OCI-LY3 (cell line): ENCODE data around the gene INSRR.

Experiments used
- H2AFZ ChIP-seq: fragments of 200-600, 300-600 bp; shearing (Covaris generic); 2 replicates; pipeline ENCODE4 v1.6.0; 2014; ENCODE audit warnings: antibody characterized with exemption, low read depth, low read length
- H3K27ac ChIP-seq: fragments of 200-600, 300-600 bp; sonication (generic); 2 replicates; pipeline ENCODE4 v1.5.1; 2014; ENCODE audit warnings: mild to moderate bottlenecking, low read length, moderate library complexity, mixed read lengths
- H3K27me3 ChIP-seq: fragments of 200-600, 300-600 bp; sonication (generic); 2 replicates; pipeline ENCODE4 v1.6.1; 2014; ENCODE audit warnings: low read depth, low read length, mixed read lengths
- H3K36me3 ChIP-seq: fragments of 200-600, 300-600 bp; sonication (generic); replicated peaks from 2 replicates; pipeline ENCODE3; 2014; ENCODE audit warnings: low read depth, low read length, mixed read lengths
- H3K4me1 ChIP-seq: fragments of 300-600, 200-600 bp; sonication (generic); 2 replicates; pipeline ENCODE4 v1.6.1; 2014; ENCODE audit warnings: low read length, mixed read lengths
- H3K4me2 ChIP-seq: fragments of 200-600, 300-600 bp; sonication (generic); 2 replicates; pipeline ENCODE4 v1.6.1; 2014; ENCODE audit warnings: low read length, mixed read lengths
- H3K4me3 ChIP-seq: fragments of 300-600, 200-600 bp; sonication (generic); 2 replicates; pipeline ENCODE4 v1.5.1; 2014; ENCODE audit warnings: antibody characterized with exemption, mild to moderate bottlenecking, low read length, moderate library complexity
- H3K79me2 ChIP-seq: fragments of 300-600, 200-600 bp; shearing (Covaris generic); 2 replicates; pipeline ENCODE4 v1.6.1; 2014; ENCODE audit warnings: mild to moderate bottlenecking, low read length, mixed read lengths
- H3K9ac ChIP-seq: fragments of 300-600, 200-600 bp; shearing (Covaris generic); 2 replicates; pipeline ENCODE4 v1.6.0; 2014; ENCODE audit warnings: mild to moderate bottlenecking, low read length, moderate library complexity
- H3K9me3 ChIP-seq: fragments of 200-600, 300-600 bp; shearing (Covaris generic); 2 replicates; pipeline ENCODE4 v1.6.1; 2014; ENCODE audit warnings: low read length, mixed read lengths; ENCODE audit not compliant: insufficient read depth
- H4K20me1 ChIP-seq: fragments of 200-600, 300-600 bp; sonication (generic); 2 replicates; pipeline ENCODE4 v1.6.1; 2016; ENCODE audit warnings: low read length, mixed read lengths; ENCODE audit not compliant: insufficient read depth
- EZH2phosphoT487 ChIP-seq: fragments of 200-600 bp; shearing (Covaris generic); IDR thresholded peaks from 2 replicates; pipeline ENCODE4 v1.6.1; 2018; ENCODE audit warnings: antibody characterized with exemption, mixed run types, low read depth
- TF ChIP-seq, protein P1 (sequence below): fragments of 200-600, 300-600 bp; sonication (generic); IDR thresholded peaks from 2 replicates; pipeline ENCODE4 v1.5.1; 2014; ENCODE audit warnings: antibody characterized with exemption, low read length, low read depth

INSRR gene

GRCh38 chr1:156879876-156880275, 21.0 kb upstream of the INSRR start:
- no peak overlapping the region for H3K4me2 ChIP-seq
- H3K36me3 ChIP-seq: no peaks in the 10 kb centered on the region
- no peak overlapping the region for H3K27ac ChIP-seq
- TF ChIP-seq EZH2phosphoT487: no peak
- TF ChIP-seq, protein P1, sequence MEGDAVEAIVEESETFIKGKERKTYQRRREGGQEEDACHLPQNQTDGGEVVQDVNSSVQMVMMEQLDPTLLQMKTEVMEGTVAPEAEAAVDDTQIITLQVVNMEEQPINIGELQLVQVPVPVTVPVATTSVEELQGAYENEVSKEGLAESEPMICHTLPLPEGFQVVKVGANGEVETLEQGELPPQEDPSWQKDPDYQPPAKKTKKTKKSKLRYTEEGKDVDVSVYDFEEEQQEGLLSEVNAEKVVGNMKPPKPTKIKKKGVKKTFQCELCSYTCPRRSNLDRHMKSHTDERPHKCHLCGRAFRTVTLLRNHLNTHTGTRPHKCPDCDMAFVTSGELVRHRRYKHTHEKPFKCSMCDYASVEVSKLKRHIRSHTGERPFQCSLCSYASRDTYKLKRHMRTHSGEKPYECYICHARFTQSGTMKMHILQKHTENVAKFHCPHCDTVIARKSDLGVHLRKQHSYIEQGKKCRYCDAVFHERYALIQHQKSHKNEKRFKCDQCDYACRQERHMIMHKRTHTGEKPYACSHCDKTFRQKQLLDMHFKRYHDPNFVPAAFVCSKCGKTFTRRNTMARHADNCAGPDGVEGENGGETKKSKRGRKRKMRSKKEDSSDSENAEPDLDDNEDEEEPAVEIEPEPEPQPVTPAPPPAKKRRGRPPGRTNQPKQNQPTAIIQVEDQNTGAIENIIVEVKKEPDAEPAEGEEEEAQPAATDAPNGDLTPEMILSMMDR: no peak
- no peak overlapping the region for H3K4me3 ChIP-seq
- no peak overlapping the region for H2AFZ ChIP-seq
- peaks cover 34% of the 10 kb centered on the region for H3K27me3 ChIP-seq
- no peaks in the 10 kb centered on the region for H3K9me3 ChIP-seq
- no peaks in the 10 kb centered on the region for H3K79me2 ChIP-seq
- H4K20me1 ChIP-seq: no peaks in the 10 kb centered on the region
- H3K9ac ChIP-seq: no peak overlapping the region
- no peaks in the 10 kb centered on the region for H3K4me1 ChIP-seq

GRCh38 chr1:156877433-156878170, 18.7 kb upstream of the INSRR start:
- TF ChIP-seq, protein P1: no peak
- H3K4me3 ChIP-seq: no peak overlapping the region
- H3K36me3 ChIP-seq: no peaks in the 10 kb centered on the region
- no peaks in the 10 kb centered on the region for H3K79me2 ChIP-seq
- H3K9me3 ChIP-seq: no peaks in the 10 kb centered on the region
- H3K4me1 ChIP-seq: no peaks in the 10 kb centered on the region
- no peak overlapping the region for H2AFZ ChIP-seq
- H3K27me3 ChIP-seq: peaks cover 26% of the 10 kb centered on the region
- no peak overlapping the region for H3K27ac ChIP-seq
- no peak overlapping the region for H3K4me2 ChIP-seq
- no peak overlapping the region for H3K9ac ChIP-seq
- H4K20me1 ChIP-seq: no peaks in the 10 kb centered on the region

DNA sequence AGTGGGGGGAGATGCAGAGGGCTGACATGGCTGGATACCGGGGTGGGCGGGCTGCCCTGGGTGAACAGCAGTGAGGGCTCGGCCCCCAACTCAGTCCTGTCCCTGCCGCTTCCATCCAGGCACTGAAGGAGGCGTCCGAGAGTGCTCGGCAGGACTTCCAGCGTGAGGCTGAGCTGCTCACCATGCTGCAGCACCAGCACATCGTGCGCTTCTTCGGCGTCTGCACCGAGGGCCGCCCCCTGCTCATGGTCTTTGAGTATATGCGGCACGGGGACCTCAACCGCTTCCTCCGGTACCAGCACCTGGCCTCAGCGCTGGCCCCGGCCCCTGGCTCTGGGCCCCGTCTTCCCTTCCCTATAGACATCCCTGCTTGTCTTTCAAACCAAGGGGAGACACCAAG, 17.4 kb upstream of the INSRR start:
- Histone ChIP-seq H3K9me3 (no peaks in the 10 kb centered on the region), H2AFZ (no peak overlapping the region), H3K79me2 (no peaks in the 10 kb centered on the region), H4K20me1 (no peaks in the 10 kb centered on the region), H3K4me3 (no peak overlapping the region), H3K4me2 (no peak overlapping the region), H3K27ac (no peak overlapping the region), H3K27me3 (peaks cover 29% of the 10 kb centered on the region), H3K9ac (no peak overlapping the region), H3K4me1 (no peaks in the 10 kb centered on the region), H3K36me3 (no peaks in the 10 kb centered on the region)
- TF ChIP-seq, protein P1: no peak
- TF ChIP-seq EZH2phosphoT487: no peak

DNA sequence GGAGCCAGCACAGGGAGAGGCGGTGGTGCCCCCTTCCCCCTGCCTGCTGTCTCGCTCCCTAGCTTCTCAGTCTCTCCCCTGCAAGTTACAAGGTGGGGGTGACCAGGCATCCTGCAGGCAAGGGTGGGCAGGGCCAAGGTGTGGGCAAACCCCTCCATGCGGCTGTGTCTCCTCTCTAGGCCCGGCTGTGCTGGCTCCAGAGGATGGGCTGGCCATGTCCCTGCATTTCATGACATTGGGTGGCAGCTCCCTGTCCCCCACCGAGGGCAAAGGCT, 16.4 kb upstream of the INSRR start:
- H3K4me1 ChIP-seq: no peaks in the 10 kb centered on the region
- H3K4me3 ChIP-seq: no peak overlapping the region
- no peaks in the 10 kb centered on the region for H3K36me3 ChIP-seq
- H3K79me2 ChIP-seq: no peaks in the 10 kb centered on the region
- no peak overlapping the region for H3K4me2 ChIP-seq
- H3K27ac ChIP-seq: no peak overlapping the region
- H3K27me3 ChIP-seq: peaks cover 34% of the 10 kb centered on the region
- H3K9ac ChIP-seq: no peak overlapping the region
- no peaks in the 10 kb centered on the region for H3K9me3 ChIP-seq
- H2AFZ ChIP-seq: no peak overlapping the region
- TF ChIP-seq, protein P1: no peak
- TF ChIP-seq EZH2phosphoT487: no peak
- no peaks in the 10 kb centered on the region for H4K20me1 ChIP-seq
